ENCODE results near the gene POU2AF1.

DNA sequence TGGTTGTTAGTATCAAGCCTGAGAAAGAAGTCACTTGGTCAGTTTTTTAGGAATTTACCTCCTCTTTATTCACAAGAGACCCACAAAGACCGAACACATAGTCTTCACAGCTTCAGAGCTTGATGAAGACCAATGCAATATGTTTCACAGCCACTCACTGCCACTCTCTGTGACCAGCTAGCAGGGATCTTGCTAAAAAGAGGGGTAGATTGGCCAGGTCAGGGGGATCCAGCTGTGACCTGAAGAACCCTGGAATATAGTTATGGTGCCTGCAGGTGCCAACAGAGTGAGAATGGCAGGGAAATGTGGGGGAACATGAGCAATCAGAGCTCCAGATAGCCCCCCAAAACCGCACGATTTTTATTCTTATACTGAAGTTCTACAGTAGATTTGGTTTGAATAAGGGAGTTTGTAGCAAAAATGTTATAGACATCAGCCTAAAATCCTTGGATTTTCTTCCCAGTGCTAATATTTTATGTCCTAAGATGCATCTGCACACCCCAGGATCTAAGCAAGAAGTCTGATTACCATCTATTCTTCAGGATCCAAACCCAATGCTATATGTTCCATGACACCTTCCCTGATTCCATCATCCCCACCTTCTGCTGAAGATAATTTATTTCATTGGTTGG, 8.7 kb downstream of the POU2AF1 start:
- TF ChIP-seq ZFP3 (CRISPR knock-in tag; IDR thresholded peaks at IDR 0.05) = no peak
- no peak for TF ChIP-seq ZNF70 (CRISPR knock-in tag; IDR thresholded peaks at IDR 0.05)
- TF ChIP-seq TOX (CRISPR knock-in tag; IDR thresholded peaks at IDR 0.05; ENCODE audit: borderline replicate concordance) = no peak
- TF ChIP-seq, protein P1, sequence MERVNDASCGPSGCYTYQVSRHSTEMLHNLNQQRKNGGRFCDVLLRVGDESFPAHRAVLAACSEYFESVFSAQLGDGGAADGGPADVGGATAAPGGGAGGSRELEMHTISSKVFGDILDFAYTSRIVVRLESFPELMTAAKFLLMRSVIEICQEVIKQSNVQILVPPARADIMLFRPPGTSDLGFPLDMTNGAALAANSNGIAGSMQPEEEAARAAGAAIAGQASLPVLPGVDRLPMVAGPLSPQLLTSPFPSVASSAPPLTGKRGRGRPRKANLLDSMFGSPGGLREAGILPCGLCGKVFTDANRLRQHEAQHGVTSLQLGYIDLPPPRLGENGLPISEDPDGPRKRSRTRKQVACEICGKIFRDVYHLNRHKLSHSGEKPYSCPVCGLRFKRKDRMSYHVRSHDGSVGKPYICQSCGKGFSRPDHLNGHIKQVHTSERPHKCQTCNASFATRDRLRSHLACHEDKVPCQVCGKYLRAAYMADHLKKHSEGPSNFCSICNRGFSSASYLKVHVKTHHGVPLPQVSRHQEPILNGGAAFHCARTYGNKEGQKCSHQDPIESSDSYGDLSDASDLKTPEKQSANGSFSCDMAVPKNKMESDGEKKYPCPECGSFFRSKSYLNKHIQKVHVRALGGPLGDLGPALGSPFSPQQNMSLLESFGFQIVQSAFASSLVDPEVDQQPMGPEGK (CRISPR knock-in tag; IDR thresholded peaks at IDR 0.05; ENCODE audit: borderline replicate concordance) = no peak
- TF ChIP-seq ARNTL (CRISPR knock-in tag; IDR thresholded peaks at IDR 0.05; ENCODE audit: borderline replicate concordance, low read depth) = no peak
- TF ChIP-seq ZNF8 (CRISPR knock-in tag; IDR thresholded peaks at IDR 0.05) = no peak
- TF ChIP-seq SNAI2 (CRISPR knock-in tag; IDR thresholded peaks at IDR 0.05) = no peak
- no peak for TF ChIP-seq ESRRG (CRISPR knock-in tag; IDR thresholded peaks at IDR 0.05)
- TF ChIP-seq, protein P2, sequence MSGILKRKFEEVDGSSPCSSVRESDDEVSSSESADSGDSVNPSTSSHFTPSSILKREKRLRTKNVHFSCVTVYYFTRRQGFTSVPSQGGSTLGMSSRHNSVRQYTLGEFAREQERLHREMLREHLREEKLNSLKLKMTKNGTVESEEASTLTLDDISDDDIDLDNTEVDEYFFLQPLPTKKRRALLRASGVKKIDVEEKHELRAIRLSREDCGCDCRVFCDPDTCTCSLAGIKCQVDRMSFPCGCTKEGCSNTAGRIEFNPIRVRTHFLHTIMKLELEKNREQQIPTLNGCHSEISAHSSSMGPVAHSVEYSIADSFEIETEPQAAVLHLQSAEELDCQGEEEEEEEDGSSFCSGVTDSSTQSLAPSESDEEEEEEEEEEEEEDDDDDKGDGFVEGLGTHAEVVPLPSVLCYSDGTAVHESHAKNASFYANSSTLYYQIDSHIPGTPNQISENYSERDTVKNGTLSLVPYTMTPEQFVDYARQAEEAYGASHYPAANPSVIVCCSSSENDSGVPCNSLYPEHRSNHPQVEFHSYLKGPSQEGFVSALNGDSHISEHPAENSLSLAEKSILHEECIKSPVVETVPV (CRISPR knock-in tag; IDR thresholded peaks at IDR 0.05) = no peak
- TF ChIP-seq GLIS3 (CRISPR knock-in tag; IDR thresholded peaks at IDR 0.05) = no peak
- TF ChIP-seq ZNF565 (CRISPR knock-in tag; conservative IDR thresholded peaks at IDR 0.05; ENCODE audit: low read depth) = no peak

All from SK-N-SH treated with all-trans-retinoic acid at 6 μM for 48 hours (cell line).